NCI-H774 (cell line): ENCODE results near the gene CLDN18.

Experiments
- DNase-seq: peaks from one replicate; lab custom pipeline; 2025; lab: John Stamatoyannopoulos, UW

The CLDN18 gene

DNA sequence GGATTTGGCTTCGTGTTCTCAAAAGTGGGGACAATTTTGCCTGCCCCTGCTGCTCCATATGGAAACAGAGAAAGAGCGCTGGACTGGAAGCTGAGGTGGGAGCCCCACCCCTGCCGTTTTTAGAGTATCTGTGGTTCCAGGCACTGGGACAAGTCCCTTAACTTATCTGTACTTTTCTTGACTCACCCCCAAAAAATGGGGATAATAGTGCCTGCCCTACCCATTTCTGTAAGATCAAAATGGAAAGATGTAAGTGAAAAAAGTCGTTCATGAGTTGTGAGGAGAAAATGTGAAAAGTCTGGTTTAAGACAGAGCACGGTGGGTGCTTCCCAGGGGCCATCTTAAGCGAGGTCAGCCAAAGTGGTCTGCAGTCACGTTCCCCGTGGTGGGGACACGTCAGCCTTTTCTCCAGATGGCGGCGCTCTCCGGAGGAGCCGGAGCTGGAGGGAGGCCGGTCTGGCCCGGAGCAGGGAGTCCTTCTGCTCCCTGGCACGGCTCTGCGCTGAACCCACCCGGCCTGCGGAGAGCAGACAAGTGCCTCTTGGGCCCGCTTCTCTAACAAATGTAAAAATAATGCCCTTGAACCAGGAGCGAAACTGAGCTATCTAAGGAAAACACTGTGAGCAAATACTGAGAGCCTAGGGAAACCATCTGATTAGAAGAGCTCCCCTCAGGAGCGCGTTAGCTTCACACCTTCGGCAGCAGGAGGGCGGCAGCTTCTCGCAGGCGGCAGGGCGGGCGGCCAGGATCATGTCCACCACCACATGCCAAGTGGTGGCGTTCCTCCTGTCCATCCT lies at the start of gene CLDN18:
CLDN18 (plus strand) TSS at position 690 of the 797 bp plus-strand sequence; CDS start at position 751, 61 bp downstream.
- DNase-seq = no peak

DNA sequence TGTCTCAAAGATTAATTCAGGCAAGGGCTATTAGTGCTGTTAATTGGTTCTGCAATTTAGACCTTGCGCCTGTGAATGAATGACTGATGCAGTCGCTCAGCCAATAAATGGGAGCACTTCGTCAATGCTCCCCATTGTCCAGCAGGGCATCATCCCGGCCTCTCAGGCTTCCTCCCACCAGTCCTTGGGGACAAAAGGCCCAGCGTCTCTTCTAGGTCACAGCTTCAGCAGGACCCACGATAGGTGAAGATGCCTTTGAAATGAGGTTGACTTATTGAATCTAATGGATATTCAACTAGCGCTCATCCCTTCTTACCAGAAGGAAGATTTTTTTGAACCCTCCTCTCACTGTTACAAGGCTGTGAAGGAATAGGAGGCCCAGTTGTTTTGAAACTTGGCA lies 47.7 kb upstream of the CLDN18 start:
- no peak for DNase-seq

GRCh38 chr3:137963463-137963862 lies 46.5 kb upstream of the CLDN18 start:
- no peak for DNase-seq

DNA sequence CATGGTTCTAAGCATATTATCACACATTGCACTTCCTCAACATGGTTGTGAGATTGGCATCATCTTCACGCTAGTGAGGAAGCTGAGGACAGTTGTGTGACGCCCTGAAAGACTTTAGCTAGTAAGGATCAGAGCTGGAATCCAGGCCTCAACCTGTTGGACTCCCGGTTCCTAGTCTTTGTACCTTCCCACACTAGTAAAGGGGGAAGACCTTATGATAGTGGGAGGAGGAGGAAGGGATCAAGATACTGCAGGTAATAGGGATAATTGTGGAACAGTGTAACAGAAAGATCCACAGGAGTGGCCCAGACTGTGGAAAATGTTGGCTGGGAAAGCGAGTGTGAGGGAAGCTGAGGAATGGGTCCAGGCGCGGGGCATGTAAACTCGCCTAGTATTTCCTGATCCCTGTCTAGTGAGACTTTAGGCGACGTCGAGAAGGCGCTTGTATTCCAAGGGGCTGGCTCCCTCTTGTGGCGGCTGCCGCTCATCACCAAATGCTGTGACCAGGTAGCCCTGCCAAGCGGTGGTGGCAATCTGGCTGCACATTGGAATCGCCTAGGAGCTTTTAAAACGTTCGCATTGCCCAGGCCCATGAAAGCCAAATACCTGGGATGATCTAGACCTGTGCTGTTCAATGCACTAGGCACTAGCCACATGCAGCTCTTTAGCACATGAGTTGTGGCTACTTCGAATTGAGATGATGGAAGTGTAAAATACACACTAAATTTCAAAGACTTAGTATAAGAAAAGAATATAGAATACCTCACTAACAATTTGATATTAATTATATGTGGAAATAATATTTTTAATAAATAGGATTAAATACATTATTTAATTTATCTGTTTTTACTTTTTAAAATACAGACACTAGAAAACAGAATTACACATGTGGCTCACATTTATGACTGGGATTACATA lies 38.8 kb upstream of the CLDN18 start:
- peak; percentile 69 for DNase-seq

DNA sequence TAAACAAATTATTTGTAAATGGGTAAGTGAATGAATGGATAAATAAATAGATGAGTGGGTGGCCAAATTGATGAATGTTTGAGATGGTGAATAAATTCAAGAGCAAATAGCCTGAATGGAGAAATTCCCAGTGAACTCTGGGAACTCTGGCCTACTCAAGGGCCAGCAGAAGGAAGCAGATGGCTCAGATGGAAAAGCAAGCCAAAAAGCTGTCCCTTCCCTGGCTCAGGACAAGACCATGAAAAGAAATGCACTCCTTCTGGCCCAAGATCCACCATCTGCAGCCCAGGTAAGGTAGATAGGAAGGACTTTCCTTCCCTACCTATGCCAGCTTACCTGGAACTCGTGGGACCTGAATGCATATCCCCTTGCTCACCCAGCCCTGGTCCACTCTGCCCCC lies 37.6 kb upstream of the CLDN18 start:
- peak; percentile 44 for DNase-seq

GRCh38 chr3:137978328-137978727 lies 31.6 kb upstream of the CLDN18 start:
- DNase-seq = no peak

- peak; percentile 9 for DNase-seq
Measured at GRCh38 chr3:137987723-137988122, 22.2 kb upstream of the CLDN18 start.

DNA sequence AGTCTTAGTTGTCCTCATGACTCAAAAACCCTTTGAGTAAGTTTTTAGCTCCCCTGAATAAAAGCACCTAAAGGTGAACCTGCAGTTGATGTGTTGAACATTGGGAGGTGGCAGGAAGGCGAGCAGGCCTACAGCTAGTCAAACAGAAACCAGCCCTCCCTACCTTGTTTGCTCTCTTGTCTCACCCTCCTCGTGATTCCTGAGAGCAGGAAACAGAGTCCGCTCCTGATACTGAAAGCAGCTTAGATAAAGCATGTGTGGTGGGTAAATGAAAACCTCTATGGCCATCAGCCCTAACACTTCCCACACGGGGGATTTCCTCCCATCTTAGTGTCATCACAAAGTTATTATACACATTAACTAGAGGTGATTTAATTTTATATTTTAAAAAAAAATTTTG lies 21.8 kb upstream of the CLDN18 start:
- peak; percentile 63 for DNase-seq

- no peak for DNase-seq
Measured at GRCh38 chr3:137988982-137989381, 21.0 kb upstream of the CLDN18 start.

GRCh38 chr3:137990427-137990826 lies 19.5 kb upstream of the CLDN18 start:
- no peak for DNase-seq

GRCh38 chr3:137992592-137992991 lies 17.4 kb upstream of the CLDN18 start:
- DNase-seq = no peak

- no peak for DNase-seq
Measured at GRCh38 chr3:137998121-137999042, 11.6 kb upstream of the CLDN18 start.

GRCh38 chr3:138003069-138003468 lies 6.9 kb upstream of the CLDN18 start:
- no peak for DNase-seq

GRCh38 chr3:138005627-138006026 lies 4.3 kb upstream of the CLDN18 start:
- no peak for DNase-seq

GRCh38 chr3:138007898-138008297 lies 2.1 kb upstream of the CLDN18 start:
- no peak for DNase-seq

DNA sequence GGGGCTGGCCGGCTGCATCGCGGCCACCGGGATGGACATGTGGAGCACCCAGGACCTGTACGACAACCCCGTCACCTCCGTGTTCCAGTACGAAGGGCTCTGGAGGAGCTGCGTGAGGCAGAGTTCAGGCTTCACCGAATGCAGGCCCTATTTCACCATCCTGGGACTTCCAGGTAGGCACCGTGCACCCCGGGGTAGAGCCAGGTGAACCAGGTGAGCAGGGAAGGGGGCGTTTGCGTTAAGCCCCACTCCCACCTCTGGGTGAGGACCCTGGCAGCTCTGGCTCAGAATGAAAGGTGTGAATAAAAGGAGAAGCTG lies 267 bp downstream of the CLDN18 start:
- DNase-seq = no peak

- no peak for DNase-seq
Measured at GRCh38 chr3:138011722-138012121, 1.8 kb downstream of the CLDN18 start.

DNA sequence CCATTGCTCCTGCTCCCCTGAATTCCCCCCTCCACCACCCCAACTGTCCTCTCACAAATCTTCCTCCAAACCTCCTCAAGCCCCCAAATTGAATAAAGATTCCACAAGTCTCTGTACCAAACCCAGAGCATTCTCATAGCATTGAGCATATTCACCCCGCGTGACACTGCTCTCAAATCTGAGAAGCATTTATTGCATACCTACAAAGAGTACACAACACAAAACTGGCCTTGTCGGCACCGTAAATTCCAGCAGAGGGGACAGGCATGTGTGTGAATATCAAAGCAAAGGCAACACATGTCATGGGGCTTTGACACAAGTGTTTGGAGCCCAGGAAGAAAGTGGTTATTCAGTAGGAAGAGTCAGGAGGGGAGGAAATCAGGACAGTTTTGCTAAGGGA lies 2.6 kb downstream of the CLDN18 start:
- no peak for DNase-seq

DNA sequence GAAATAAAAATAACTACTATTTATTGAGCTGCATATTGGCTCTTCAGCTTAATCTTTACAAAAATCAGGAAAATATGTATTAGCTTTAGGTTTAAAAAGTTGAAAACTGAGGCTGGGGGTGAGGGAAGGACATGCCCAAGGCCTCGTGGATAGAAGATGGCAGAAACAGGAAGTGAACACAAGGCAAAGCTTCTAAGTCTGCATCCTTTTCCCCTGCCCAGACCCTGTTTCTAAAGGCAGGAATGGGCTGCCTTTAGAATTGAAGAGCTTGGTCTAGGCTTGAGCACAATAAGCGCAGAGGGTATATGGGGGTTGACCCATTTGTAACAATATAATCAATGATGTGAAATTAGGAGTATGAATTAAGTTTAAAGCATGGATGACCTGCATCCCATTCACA lies 6.1 kb downstream of the CLDN18 start:
- DNase-seq = no peak

DNA sequence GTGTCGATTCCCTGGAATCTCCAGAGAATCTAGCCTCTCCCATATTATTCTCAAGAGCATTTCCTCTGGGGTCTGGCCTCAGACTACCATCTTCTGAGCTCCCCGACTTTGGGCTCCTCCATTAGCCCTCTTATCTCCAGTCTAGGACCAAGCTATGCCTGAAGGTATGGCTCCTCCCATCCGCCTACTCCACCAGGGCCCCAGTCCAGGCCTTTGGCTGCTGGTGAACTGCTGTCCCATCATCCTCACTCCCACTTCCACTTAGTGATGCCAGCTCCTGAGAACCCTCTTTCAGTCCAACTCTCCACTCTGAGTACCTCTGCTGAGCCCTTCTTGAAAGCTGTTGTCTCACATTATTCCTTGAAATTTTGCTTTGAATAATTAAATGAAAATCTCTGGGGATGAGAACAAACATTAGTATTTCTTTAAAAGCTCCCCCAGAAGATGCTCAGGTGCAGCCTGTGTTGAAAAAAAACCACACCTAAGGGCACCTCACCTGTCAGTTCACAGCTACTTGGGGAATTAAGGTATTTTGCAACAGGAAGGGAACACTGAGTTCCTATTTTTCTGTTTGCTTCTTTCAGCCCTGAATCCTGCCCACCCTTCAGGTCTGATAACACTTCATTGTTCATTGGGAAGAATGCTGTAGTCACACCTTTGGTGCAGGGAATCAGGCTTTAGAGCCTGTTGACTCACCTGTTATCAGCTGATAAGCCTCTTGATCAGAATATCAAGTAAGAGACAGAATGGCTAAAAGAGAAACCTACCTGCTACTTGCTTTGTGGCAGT lies 9.5 kb downstream of the CLDN18 start:
- DNase-seq = no peak

DNA sequence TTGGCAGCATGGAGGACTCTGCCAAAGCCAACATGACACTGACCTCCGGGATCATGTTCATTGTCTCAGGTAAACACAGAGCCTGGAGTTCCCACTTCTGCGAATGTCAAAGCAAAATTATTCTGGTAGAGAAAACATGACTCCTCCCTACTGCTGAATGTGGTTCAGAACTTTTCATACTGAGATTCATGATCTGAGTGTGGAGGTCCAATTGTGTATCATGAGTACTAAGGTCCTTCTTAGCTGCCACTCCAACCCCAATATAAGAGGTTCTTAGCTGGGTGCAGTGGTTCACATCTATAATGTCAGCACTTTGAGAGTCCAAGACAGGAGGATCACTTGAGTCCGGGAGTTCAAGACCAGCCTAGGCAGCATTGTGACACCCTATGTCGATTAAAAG lies 13.8 kb downstream of the CLDN18 start:
- DNase-seq = no peak
